Right lobe of liver (tissue), 4 donors: Measurements from ENCODE around the gene CTNND2.

Experiments used
- CTCF ChIP-seq, 4 donors: fragments of 200-600 bp in 3 of 4; fragments of 450-650 bp in 1 of 4; IDR thresholded peaks; one replicate each; pipeline versions ENCODE4 v1.5.1 to v1.8.0; 2016 to 2022; ENCODE audit warnings: antibody characterized with exemption in 4 of 4, mild to moderate bottlenecking in 2 of 4
- POLR2A ChIP-seq: fragments of 450-650 bp; IDR thresholded peaks from one replicate; pipeline ENCODE4 v1.6.1; 2017; ENCODE audit warnings: antibody characterized with exemption, mild to moderate bottlenecking
- donor health status: DM: no; HTN: no; CAD: no.
- donor health status: DM: no; HTN: no; CAD: no.
- donor health status: DM: no; HTN: yes; CAD: no.

- TF ChIP-seq CTCF (IDR thresholded peaks at IDR 0.05) = no peak
- TF ChIP-seq POLR2A = no peak
These were observed 483.3 kb downstream of the CTNND2 start for GRCh38 chr5:11420969-11421368.
